H1 (cell line): ENCODE results near the gene DMBX1. TPM values are rescaled to one million over a fixed set of nuclear protein-coding genes. Genes with fewer than 3 reads are reported as not detected.

Experiments used
- CTCF ChIA-PET: fragments of 300-600 bp; sonication (Branson Sonifier 250); formaldehyde crosslinking; loops from one replicate; lab custom pipeline; 2021; ENCODE audit not compliant: partially characterized antibody; lab: Charles Lee
- POLR2A ChIA-PET: fragments of 300-600 bp; sonication (Branson Sonifier 250); formaldehyde crosslinking; loops from one replicate; lab custom pipeline; 2021; ENCODE audit warnings: inconsistent platforms; ENCODE audit not compliant: partially characterized antibody; lab: Charles Lee
- DNase-seq, 2 experiments: peaks; one replicate each; pipeline versions ENCODE4 v3.0.0 to v3.0.0-alpha.2; 2010 to 2022; ENCODE audit warnings: low spot score in 2 of 2, low read depth in 1 of 2, mixed read lengths in 1 of 2
- FAIRE-seq: peaks from 2 replicates; lab custom pipeline; 2011; peaks lifted over from hg19 to GRCh38; lab: Jason Lieb, UNC
- H2AFZ ChIP-seq: 2 replicates; pipeline ENCODE4 v1.8.1; 2012; ENCODE audit warnings: low read length, inconsistent platforms
- H2AK5ac ChIP-seq: 2 replicates; pipeline ENCODE4 v1.6.1; 2013; ENCODE audit warnings: low read depth, low read length
- H2BK120ac ChIP-seq: replicated peaks from 2 replicates; pipeline ENCODE3; 2013; ENCODE audit warnings: low read depth, low read length, inconsistent platforms
- H2BK12ac ChIP-seq: 2 replicates; pipeline ENCODE4 v1.6.1; 2013; ENCODE audit warnings: low read depth, low read length
- H2BK15ac ChIP-seq: 2 replicates; pipeline ENCODE4 v1.6.1; 2013; ENCODE audit warnings: low read length
- H2BK20ac ChIP-seq: 2 replicates; pipeline ENCODE4 v1.6.1; 2013; ENCODE audit warnings: low read length
- H2BK5ac ChIP-seq: 2 replicates; pipeline ENCODE4 v1.6.1; 2013; ENCODE audit warnings: low read depth, low read length
- H3K14ac ChIP-seq: 2 replicates; pipeline ENCODE4 v1.6.1; 2013; ENCODE audit warnings: inconsistent platforms; ENCODE audit not compliant: insufficient read length
- H3K18ac ChIP-seq: 2 replicates; pipeline ENCODE4 v1.6.1; 2013; ENCODE audit warnings: low read length; ENCODE audit errors: extremely low read depth
- H3K23ac ChIP-seq: 2 replicates; pipeline ENCODE4 v1.6.1; 2013; ENCODE audit warnings: inconsistent platforms; ENCODE audit not compliant: insufficient read length
- H3K23me2 ChIP-seq: 2 replicates; pipeline ENCODE4 v1.6.1; 2013; ENCODE audit warnings: low read depth, low read length
- H3K27ac ChIP-seq: 2 replicates; pipeline ENCODE4 v1.6.1; 2011; ENCODE audit warnings: low read depth, low read length, inconsistent platforms
- H3K27me3 ChIP-seq, 4 experiments: replicated peaks in 1 of 4; 1 replicate in 1 of 4; 2 replicates in 3 of 4; pipeline versions ENCODE4 v1.6.1 to v1.8.1; 2011 to 2013; ENCODE audit warnings: low read length in 3 of 4, mild to moderate bottlenecking in 3 of 4, inconsistent platforms in 2 of 4, mixed read lengths in 2 of 4, moderate library complexity in 1 of 4; ENCODE audit not compliant: control insufficient read depth in 3 of 4, insufficient read depth in 3 of 4; ENCODE audit errors: extremely low read depth in 1 of 4
- H3K36me3 ChIP-seq, 4 experiments: 2 replicates each; pipeline versions ENCODE4 v1.6.1 to v1.8.1; 2011 to 2013; ENCODE audit warnings: mild to moderate bottlenecking in 4 of 4, low read length in 3 of 4, moderate library complexity in 2 of 4, control low read depth in 1 of 4, inconsistent platforms in 1 of 4; ENCODE audit not compliant: insufficient read depth in 4 of 4, control insufficient read depth in 2 of 4
- H3K4ac ChIP-seq: replicated peaks from 2 replicates; pipeline ENCODE3; 2013; ENCODE audit warnings: low read length, low read depth, mixed read lengths, inconsistent platforms; ENCODE audit not compliant: insufficient read length
- H3K4me1 ChIP-seq, 4 experiments: replicated peaks in 1 of 4; 1 replicate in 1 of 4; 2 replicates in 3 of 4; pipeline versions ENCODE4 v1.6.1 to v1.8.1; 2011 to 2013; ENCODE audit warnings: low read length in 3 of 4, inconsistent platforms in 2 of 4, mixed read lengths in 1 of 4; ENCODE audit not compliant: insufficient read depth in 4 of 4, control insufficient read depth in 3 of 4
- H3K4me2 ChIP-seq, 2 experiments: 2 replicates each; pipeline versions ENCODE4 v1.6.1 to v1.8.1; 2011 to 2013; ENCODE audit warnings: low read depth in 2 of 2, low read length in 2 of 2, control low read depth in 1 of 2, inconsistent platforms in 1 of 2, mild to moderate bottlenecking in 1 of 2; ENCODE audit not compliant: insufficient read depth in 1 of 2
- H3K4me3 ChIP-seq, 4 experiments: fragments of 200-600, 300-600 bp in 1 of 4; sonication (generic), shearing (Covaris generic), sonication (Bioruptor Twin) in 1 of 4; 2 replicates each; pipeline versions ENCODE4 v1.5.1 to v1.8.1; 2011 to 2016; ENCODE audit warnings: low read length in 4 of 4, low read depth in 3 of 4, control low read depth in 2 of 4, inconsistent platforms in 2 of 4, mild to moderate bottlenecking in 2 of 4, mixed read lengths in 1 of 4, moderate library complexity in 1 of 4; ENCODE audit not compliant: insufficient read depth in 2 of 4; ENCODE audit errors: extremely low read depth in 1 of 4
- H3K56ac ChIP-seq: replicated peaks from 2 replicates; pipeline ENCODE3; 2013; ENCODE audit warnings: low read depth, mild to moderate bottlenecking, mixed read lengths, low read length, inconsistent platforms; ENCODE audit not compliant: insufficient read length
- H3K79me1 ChIP-seq: 2 replicates; pipeline ENCODE4 v1.6.1; 2013; ENCODE audit warnings: low read depth, low read length, control low read depth
- H3K79me2 ChIP-seq, 2 experiments: 2 replicates each; pipeline versions ENCODE4 v1.6.1 to v1.8.1; 2012 to 2013; ENCODE audit warnings: low read length in 2 of 2, mild to moderate bottlenecking in 2 of 2, inconsistent platforms in 1 of 2; ENCODE audit not compliant: insufficient read depth in 2 of 2, control insufficient read depth in 1 of 2
- H3K9ac ChIP-seq, 4 experiments: replicated peaks in 1 of 4; 1 replicate in 1 of 4; 2 replicates in 3 of 4; pipeline versions ENCODE4 v1.6.1 to v1.8.1; 2011 to 2013; ENCODE audit warnings: low read depth in 3 of 4, low read length in 3 of 4, control low read depth in 2 of 4, mild to moderate bottlenecking in 2 of 4, moderate library complexity in 2 of 4, inconsistent platforms in 1 of 4; ENCODE audit errors: extremely low read depth in 1 of 4
- H3K9me3 ChIP-seq, 2 experiments: 2 replicates each; pipeline versions ENCODE4 v1.6.1 to v1.8.1; 2012 to 2013; ENCODE audit warnings: mild to moderate bottlenecking in 2 of 2, moderate library complexity in 2 of 2, control low read depth in 1 of 2, inconsistent platforms in 1 of 2, low read depth in 1 of 2, low read length in 1 of 2, mixed read lengths in 1 of 2; ENCODE audit not compliant: insufficient read depth in 2 of 2
- H4K20me1 ChIP-seq, 2 experiments: replicated peaks in 1 of 2; 2 replicates each; pipeline versions ENCODE3 to v1.8.1; 2011 to 2013; ENCODE audit warnings: inconsistent platforms in 2 of 2, low read length in 2 of 2, mild to moderate bottlenecking in 1 of 2; ENCODE audit not compliant: insufficient read depth in 2 of 2, control insufficient read depth in 1 of 2
- H4K5ac ChIP-seq: 2 replicates; pipeline ENCODE4 v1.6.1; 2013; ENCODE audit warnings: low read length, low read depth, mixed read lengths, inconsistent platforms; ENCODE audit not compliant: insufficient read length
- H4K8ac ChIP-seq: 2 replicates; pipeline ENCODE4 v1.8.0; 2013; ENCODE audit warnings: mild to moderate bottlenecking, moderate library complexity, low read length, inconsistent platforms; ENCODE audit not compliant: insufficient read depth; ENCODE audit errors: extremely low read depth
- H4K91ac ChIP-seq: replicated peaks from 2 replicates; pipeline ENCODE3; 2013; ENCODE audit warnings: low read length, mixed read lengths, inconsistent platforms; ENCODE audit not compliant: insufficient read length
- ASH2L ChIP-seq: fragments of 200-600, 300-600 bp; sonication (generic); IDR thresholded peaks from one replicate; pipeline ENCODE4 v1.7.1; 2017; ENCODE audit warnings: low read length
- CHD2 ChIP-seq: IDR thresholded peaks from 2 replicates; pipeline ENCODE4 v1.6.1; 2012; ENCODE audit warnings: low read length, improper control_type of control experiment
- RBBP5 ChIP-seq: IDR thresholded peaks from 2 replicates; pipeline ENCODE4 v1.7.1; 2012; ENCODE audit warnings: low read depth, mild to moderate bottlenecking, inconsistent platforms, low read length, moderate library complexity, borderline replicate concordance
- SP4 ChIP-seq: IDR thresholded peaks from 2 replicates; pipeline ENCODE4 v1.6.1; 2012; ENCODE audit warnings: low read length, inconsistent platforms
- WGBS, 2 experiments: shearing (Covaris generic) in 1 of 2; methylation state at CpG; one replicate each; pipeline versions ENCODE4 v1.1.6 to v1.1.7; 2013 to 2015; ENCODE audit warnings: low lambda C conversion rate in 2 of 2, mixed read lengths in 2 of 2, inconsistent platforms in 1 of 2, low coverage in 1 of 2, missing lambda C conversion rate in 1 of 2; ENCODE audit not compliant: insufficient replicate concordance in 2 of 2, insufficient coverage in 1 of 2, insufficient read length in 1 of 2; ENCODE audit errors: extremely low coverage in 1 of 2, missing lambda C conversion rate in 1 of 2; 5-methylcytosine and 5-hydroxymethylcytosine counted together
- polyA plus RNA-seq, 7 experiments: library from polyadenylated mRNA; depleted of rRNA in 3 of 7; stranded (reverse) in 5 of 7; unstranded in 2 of 7; fragments of >200 nt in 5 of 7; fragments of 200-250 nt in 2 of 7; gene quantifications; 1 replicate in 5 of 7; 2 replicates in 1 of 7; 4 replicates in 1 of 7; pipeline versions ENCODE4 v1.2.1 to v1.2.3, GENCODE V29; 2011 to 2013; ENCODE audit warnings: missing spikeins in 2 of 7, mixed read lengths in 2 of 7
- total RNA-seq: library from RNA; stranded (reverse); fragmentation: NEBNext Ultra II Directional; extraction: Animal tissue kit (Norgen Biotek cat#: 25700); gene quantifications from 2 replicates; pipeline ENCODE4 v1.2.1, GENCODE V29; 2021

The DMBX1 gene
- total and polyA plus RNA-seq, 2 of the 8 experiments (the other 6 are each of a cell fraction or from before 2014, with no cell fraction given): 0.23 to 0.30 TPM

DNA sequence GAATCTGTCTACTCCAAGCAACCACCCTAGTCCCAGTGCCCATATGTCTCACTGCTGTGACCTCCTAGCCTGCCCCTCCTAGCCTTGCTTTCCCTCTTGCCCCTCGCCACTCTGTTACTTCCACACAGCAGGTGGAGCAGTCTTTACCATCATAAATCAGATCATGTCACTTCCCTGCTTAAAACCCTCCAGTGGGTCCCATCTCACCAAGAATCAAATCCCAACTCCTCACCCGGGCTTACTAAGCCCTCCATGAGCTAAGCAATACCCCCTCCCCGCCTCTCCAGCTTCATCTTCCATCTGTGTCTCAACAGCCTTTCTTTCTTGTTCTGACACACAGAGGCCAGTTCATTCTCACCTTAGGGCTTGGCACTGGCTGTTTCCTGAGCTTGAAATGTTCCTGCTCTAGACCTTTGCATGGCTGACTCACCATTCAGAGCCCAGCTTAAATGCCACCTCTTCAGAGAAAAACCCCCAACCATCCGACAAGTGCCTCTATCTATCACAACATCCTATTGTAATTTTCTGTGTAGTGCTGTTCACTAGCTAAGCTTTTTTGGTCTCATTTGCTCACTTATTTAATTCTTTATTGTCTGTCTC is 39.5 kb downstream of the DMBX1 start:
- H3K79me1 ChIP-seq: no peaks in the 10 kb centered on the region

More for the DNA sequence above, 39.5 kb downstream of the DMBX1 start:
- WGBS, 2 experiments: 77% methylated on average over 4 of the region's 4 CpGs; no CpG with 5 or more reads in 1 of the 2 experiments
- TF ChIP-seq RBBP5 (no peak), ASH2L (no peak), SP4 (no peak), CHD2 (no peak)
- no peak overlapping the region for H3K27ac ChIP-seq
- no peak overlapping the region for H4K5ac ChIP-seq
- H3K18ac ChIP-seq: no peak overlapping the region
- H3K4ac ChIP-seq: no peak overlapping the region
- no peaks in the 10 kb centered on the region for H3K9me3 ChIP-seq
- no peak overlapping the region for H3K23ac ChIP-seq
- H2BK12ac ChIP-seq: no peak overlapping the region
- POLR2A ChIA-PET: interaction anchor here (1.3 to 1.8 kb wide), 3 partner anchors 36 to 85 kb away, joined by 4 to 7 read pairs (median 6); no protein-coding TSS in a partner anchor
- no peak overlapping the region for H3K56ac ChIP-seq
- no peak overlapping the region for H4K91ac ChIP-seq
- H2AK5ac ChIP-seq: no peak overlapping the region
- DNase-seq (no peak), FAIRE-seq (no peak)
- no peak overlapping the region for H3K4me3 ChIP-seq
- CTCF ChIA-PET: interaction anchor here (0.6 to 25.0 kb wide), 27 partner anchors 9 to 196 kb away, joined by 3 to 1068 read pairs (median 10); partner anchors contain the start of genes ATPAF1, DMBX1, KNCN and MKNK1
- no peak overlapping the region for H4K8ac ChIP-seq
- no peaks in the 10 kb centered on the region for H3K36me3 ChIP-seq
- no peak overlapping the region for H2BK20ac ChIP-seq
- H2BK120ac ChIP-seq: no peak overlapping the region
- no peak overlapping the region for H2AFZ ChIP-seq
- no peak overlapping the region for H2BK15ac ChIP-seq
- no peak overlapping the region for H3K9ac ChIP-seq
- H3K4me1 ChIP-seq: peaks cover 8 to 27% (median 18%) of the 10 kb centered on the region in 4 experiments
- no peak overlapping the region for H3K4me2 ChIP-seq
- peaks cover 2 to 3% of the 10 kb centered on the region in 2 experiments for H4K20me1 ChIP-seq
- H2BK5ac ChIP-seq: no peak overlapping the region
- no peak overlapping the region for H3K14ac ChIP-seq
- H3K79me2 ChIP-seq: no peaks in the 10 kb centered on the region
- H3K23me2 ChIP-seq: peaks cover 7% of the 10 kb centered on the region; the same call in 1 of the 2 replicates
- peaks cover 35 to 93% (median 77%) of the 10 kb centered on the region in 4 experiments for H3K27me3 ChIP-seq
